K562 (cell line): ENCODE measurements around the gene DBNL.

ENCODE experiments used
- ARID1B ChIP-seq: fragments of 450-650 bp; IDR thresholded peaks from 2 replicates; pipeline ENCODE4 v1.6.1; 2016; ENCODE audit warnings: antibody characterized with exemption, mild to moderate bottlenecking, inconsistent platforms
- POLR2A ChIP-seq: fragments of 450-650 bp; conservative IDR thresholded peaks from 2 replicates; pipeline ENCODE4 v1.6.1; 2016
- SP1 ChIP-seq: sonication (generic); formaldehyde crosslinking; IDR thresholded peaks from 2 replicates; pipeline ENCODE4 v1.8.1; 2022; ENCODE audit warnings: mild to moderate bottlenecking, missing genetic modification reagents
- ZNF184 ChIP-seq: sonication (generic); formaldehyde crosslinking; IDR thresholded peaks from 2 replicates; pipeline ENCODE4 v1.5.0; 2020; ENCODE audit warnings: missing genetic modification reagents
- TF ChIP-seq, protein P1 (sequence below), 3 experiments: IDR thresholded peaks in 2 of 3; conservative IDR thresholded peaks in 1 of 3; 2 replicates each; pipeline ENCODE4 v1.5.1; 2011 to 2012; ENCODE audit warnings: low read length in 3 of 3, mild to moderate bottlenecking in 3 of 3, control low read depth in 2 of 3, improper control_type of control experiment in 1 of 3, inconsistent platforms in 1 of 3, low read depth in 1 of 3, mixed read lengths in 1 of 3, moderate library complexity in 1 of 3; ENCODE audit not compliant: insufficient read depth in 2 of 3
- TF ChIP-seq, protein P2 (sequence below), 2 experiments: fragments of 450-650 bp; formaldehyde crosslinking in 1 of 2; IDR thresholded peaks; 2 replicates each; pipeline versions ENCODE4 v1.4.0 to v1.6.1; 2014 to 2020; ENCODE audit warnings: mild to moderate bottlenecking in 2 of 2, borderline replicate concordance in 1 of 2, low read depth in 1 of 2

DNA sequence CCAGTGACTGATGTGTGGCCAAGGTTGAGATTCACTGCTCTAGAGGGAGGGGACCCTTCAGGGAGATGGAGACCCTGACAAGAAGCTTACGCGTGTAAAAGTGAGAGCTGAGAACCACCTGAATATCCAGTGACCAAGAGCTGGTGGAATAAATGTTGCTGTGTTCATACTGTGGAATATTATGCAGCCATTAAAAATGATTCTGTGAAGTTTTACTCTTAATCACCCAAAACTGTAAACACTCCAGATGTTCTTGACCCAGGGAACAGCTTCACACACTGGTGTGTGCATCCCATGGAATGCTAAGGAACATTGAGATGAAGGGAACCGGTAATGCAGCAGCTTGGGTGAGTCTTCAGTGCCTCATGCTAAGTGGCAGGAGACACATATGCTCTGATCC, 42.1 kb downstream of the DBNL start:
- TF ChIP-seq POLR2A (no peak), SP1 (CRISPR knock-in tag) (no peak), ZNF184 (CRISPR knock-in tag) (no peak), ARID1B (no peak)
- TF ChIP-seq, protein P1, sequence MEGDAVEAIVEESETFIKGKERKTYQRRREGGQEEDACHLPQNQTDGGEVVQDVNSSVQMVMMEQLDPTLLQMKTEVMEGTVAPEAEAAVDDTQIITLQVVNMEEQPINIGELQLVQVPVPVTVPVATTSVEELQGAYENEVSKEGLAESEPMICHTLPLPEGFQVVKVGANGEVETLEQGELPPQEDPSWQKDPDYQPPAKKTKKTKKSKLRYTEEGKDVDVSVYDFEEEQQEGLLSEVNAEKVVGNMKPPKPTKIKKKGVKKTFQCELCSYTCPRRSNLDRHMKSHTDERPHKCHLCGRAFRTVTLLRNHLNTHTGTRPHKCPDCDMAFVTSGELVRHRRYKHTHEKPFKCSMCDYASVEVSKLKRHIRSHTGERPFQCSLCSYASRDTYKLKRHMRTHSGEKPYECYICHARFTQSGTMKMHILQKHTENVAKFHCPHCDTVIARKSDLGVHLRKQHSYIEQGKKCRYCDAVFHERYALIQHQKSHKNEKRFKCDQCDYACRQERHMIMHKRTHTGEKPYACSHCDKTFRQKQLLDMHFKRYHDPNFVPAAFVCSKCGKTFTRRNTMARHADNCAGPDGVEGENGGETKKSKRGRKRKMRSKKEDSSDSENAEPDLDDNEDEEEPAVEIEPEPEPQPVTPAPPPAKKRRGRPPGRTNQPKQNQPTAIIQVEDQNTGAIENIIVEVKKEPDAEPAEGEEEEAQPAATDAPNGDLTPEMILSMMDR (IDR thresholded peaks at IDR 0.05 in 2 of 3, conservative IDR thresholded peaks at IDR 0.05 in 1 of 3; ENCODE audit: insufficient read depth in 2 of 3, low read depth in 1 of 3, low read length in 3 of 3) = no peak
- TF ChIP-seq, protein P2, sequence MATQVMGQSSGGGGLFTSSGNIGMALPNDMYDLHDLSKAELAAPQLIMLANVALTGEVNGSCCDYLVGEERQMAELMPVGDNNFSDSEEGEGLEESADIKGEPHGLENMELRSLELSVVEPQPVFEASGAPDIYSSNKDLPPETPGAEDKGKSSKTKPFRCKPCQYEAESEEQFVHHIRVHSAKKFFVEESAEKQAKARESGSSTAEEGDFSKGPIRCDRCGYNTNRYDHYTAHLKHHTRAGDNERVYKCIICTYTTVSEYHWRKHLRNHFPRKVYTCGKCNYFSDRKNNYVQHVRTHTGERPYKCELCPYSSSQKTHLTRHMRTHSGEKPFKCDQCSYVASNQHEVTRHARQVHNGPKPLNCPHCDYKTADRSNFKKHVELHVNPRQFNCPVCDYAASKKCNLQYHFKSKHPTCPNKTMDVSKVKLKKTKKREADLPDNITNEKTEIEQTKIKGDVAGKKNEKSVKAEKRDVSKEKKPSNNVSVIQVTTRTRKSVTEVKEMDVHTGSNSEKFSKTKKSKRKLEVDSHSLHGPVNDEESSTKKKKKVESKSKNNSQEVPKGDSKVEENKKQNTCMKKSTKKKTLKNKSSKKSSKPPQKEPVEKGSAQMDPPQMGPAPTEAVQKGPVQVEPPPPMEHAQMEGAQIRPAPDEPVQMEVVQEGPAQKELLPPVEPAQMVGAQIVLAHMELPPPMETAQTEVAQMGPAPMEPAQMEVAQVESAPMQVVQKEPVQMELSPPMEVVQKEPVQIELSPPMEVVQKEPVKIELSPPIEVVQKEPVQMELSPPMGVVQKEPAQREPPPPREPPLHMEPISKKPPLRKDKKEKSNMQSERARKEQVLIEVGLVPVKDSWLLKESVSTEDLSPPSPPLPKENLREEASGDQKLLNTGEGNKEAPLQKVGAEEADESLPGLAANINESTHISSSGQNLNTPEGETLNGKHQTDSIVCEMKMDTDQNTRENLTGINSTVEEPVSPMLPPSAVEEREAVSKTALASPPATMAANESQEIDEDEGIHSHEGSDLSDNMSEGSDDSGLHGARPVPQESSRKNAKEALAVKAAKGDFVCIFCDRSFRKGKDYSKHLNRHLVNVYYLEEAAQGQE (IDR thresholded peaks at IDR 0.05; ENCODE audit: borderline replicate concordance) = no peak
- TF ChIP-seq, protein P2 (CRISPR knock-in tag; IDR thresholded peaks at IDR 0.05; ENCODE audit: low read depth) = no peak
